ENCODE data around the gene EMILIN2.

GRCh38 chr18:2961821-2962220 lies 115.0 kb downstream of the EMILIN2 start:
- TF ChIP-seq CTCF (IDR thresholded peaks at IDR 0.05; ENCODE audit: poor library complexity): no peak
- TF ChIP-seq EZH2 (IDR thresholded peaks at IDR 0.05; ENCODE audit: borderline replicate concordance): no peak
